T-helper 1 cell (primary cell): Measurements from ENCODE around the gene ZNF275.
"Not testable (repeated sequence)": the region's sequence is repeated elsewhere in the genome, so short reads cannot be mapped to it uniquely, and the experiment has no call there.

Experiments used
- DNase-seq, 5 donors: peaks; one replicate each; pipeline ENCODE4 v3.0.0-alpha.2; 2012 to 2020
- total RNA-seq, 4 donors: gene quantifications; one replicate each; lab custom pipeline; 2026; lab: John Stamatoyannopoulos, UW

ZNF275 gene, protein sequence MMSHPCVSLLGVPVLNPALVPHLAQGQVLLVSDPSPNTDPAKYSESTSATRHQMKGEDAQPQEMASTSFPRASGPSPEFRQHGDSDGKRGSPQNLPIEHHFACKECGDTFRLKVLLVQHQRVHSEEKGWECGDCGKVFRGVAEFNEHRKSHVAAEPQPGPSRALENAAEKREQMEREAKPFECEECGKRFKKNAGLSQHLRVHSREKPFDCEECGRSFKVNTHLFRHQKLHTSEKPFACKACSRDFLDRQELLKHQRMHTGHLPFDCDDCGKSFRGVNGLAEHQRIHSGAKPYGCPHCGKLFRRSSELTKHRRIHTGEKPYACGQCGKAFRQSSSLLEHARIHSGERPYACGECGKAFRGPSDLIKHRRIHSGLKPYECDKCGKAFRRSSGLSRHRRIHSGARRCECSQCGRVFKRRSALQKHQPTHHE
- total RNA-seq, result 13.7 to 20.7 (median 17.8) reads per million in 4 donors

DNA sequence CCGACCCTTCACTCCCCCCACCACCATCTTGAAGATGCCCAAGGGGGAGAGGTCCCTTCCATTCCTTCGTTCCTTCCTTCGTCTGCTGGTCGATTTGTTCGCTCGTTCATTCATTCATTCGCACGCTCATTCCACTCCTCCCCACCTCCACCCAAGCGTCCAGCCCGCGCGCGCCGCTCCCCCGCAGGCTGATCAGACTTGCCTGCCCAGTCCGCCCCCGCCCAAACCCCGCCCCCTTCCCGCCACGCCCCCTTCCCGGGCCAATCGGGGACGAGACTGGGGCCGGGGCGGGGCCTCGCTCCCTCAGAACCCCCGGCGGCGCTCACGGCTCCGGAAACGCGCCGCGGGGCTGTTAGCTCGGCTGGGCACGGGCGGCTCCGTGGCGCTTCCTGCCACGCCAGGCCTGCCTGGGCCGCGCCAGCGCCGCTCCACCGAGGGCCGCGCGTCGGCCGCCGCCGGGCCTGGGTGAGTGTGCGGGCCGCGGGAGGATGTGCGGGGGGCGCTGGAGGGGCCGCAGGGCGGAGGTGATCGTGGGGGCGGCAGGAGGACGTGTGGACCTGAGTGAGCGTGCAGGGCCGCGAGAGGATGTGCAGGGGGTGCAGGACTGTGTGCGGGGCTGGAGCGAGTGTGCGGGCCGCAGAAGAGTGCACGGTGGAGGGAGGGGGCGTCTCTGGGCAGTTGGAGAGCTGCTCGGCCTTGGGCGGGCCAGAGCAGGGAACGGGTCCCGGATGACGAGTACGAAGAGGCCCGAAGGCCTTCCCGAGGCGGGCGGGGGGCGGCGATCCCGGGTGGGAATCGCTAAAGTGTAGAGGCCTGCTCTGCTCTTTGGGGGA is at the start of gene ZNF275:
ZNF275 (plus strand) TSS at position 333 of the 833 bp plus-strand sequence. CDS start 2,527 bp downstream, outside the sequence.
- peak; percentile 65 to 85 (median 70) for DNase-seq

DNA sequence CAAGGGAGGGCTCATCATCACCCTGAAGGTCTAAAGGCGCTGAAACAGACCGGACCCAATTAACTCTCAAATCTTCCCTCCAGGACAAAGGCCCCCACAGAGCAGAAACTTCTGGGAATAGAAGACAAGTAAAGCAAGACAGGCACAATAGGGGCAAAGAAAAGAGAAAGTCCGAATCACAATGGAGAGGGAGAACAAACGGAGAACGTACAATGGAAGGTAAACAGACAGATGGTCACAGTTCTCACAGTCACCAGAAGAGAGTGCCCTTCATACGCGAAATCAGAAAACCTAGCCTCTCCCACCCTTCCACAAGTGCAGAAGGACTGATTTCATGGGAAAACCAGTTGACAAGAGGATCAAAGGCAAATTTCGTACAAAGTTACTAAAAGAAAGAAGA is 48.3 kb upstream of the ZNF275 start:
- not testable (repeated sequence) for DNase-seq

DNA sequence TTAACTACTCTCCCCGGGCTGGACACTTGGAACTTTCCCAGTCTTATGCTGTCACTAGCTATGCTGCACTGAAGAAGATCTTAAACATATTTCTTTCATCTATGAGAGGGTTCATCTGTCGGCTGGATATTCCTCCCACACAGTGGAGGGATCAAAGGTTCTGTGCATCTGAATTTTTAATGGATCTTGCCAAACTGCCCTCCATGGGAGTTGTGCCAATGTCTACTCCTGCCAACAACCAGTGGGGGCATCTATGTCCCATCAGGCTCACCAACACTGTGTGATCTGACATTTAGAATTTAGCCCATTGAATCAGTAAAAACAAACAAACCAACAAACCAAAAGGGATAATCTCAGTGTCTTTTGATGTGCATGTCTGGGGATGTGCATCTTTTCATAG is 45.1 kb upstream of the ZNF275 start:
- DNase-seq, result not testable (repeated sequence)

DNA sequence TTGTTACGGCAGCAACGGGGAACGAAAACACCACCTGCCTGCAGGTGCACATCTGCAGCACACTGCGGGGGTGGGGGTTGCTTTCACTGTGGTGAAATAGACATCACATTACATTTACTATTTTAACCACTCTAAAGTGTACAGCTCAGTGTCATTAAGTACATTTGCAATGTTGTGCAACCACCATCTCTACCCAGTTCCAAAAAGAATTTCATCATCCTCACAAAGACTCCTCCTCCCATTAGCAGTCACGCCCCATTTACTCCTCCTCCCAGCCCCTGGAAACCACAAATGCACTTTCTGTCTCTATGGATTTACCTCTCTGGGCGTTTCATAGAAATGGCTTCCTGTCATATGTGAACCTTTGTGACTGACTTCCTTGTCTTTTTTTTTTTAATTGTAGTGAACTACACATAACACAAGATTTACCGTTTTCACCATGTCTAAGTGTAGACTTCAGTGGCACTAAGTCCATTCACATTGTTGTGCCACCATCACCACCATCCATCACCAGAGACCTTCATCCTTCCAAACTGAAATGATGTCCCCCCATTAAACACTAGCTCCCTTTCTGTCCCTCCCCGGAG is 40.4 kb upstream of the ZNF275 start:
- not testable (repeated sequence) for DNase-seq

DNA sequence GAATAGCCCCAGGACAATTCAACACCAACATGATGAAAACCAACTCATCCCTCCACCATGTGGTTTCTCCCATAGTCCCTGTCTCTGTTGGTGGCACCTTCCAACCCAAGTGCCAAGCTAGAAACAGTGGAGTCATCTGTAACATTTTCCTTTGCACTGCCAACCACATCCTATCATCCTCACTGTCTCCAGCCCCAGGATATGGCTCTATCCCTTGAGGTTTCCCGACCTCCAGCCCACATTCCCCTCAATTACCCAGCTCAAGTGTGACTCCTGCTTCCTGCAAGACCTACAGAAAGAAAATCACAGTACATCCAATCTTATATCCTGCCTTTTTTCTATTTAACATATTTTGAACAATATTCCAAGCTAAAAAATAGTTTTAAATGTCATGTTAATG is 36.6 kb upstream of the ZNF275 start:
- no peak for DNase-seq

DNA sequence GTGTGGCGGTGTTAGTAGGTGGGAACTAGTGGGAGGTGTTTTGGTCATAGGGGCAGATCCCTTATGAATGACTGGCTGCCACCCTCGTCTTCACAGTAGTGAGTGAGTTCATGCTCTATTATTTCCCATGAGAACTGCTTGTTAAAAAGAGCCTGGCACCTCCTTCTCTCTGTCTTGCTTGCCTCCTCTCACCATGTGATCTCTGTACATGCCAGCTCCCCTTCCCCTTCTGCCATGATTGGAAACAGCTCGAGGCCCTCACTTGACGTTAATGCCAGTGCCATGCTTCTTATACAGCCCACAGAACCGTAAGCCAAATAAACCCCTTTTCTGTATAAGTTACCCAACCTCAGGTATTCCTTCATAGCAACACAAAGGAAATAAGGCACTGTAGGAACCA is 34.1 kb upstream of the ZNF275 start:
- no peak for DNase-seq

DNA sequence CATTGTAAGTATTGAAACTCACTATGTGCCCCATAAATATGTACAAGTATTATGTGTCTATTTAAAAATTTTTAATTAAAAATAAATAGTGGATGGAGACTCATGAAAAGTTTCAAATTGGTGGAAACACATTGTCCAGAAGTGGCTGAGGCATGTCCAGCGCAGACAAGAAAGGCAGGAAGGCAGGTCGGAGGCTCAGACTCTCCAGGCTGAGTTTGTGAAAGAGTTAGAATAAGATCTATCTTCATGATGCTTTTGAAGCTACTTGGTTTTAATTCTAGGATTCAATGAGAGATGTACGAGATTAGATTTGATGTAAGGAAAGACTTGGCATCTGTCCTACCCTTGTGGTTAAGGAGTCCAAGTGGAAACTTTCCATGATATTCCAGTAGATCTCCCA is 32.2 kb upstream of the ZNF275 start:
- no peak for DNase-seq

DNA sequence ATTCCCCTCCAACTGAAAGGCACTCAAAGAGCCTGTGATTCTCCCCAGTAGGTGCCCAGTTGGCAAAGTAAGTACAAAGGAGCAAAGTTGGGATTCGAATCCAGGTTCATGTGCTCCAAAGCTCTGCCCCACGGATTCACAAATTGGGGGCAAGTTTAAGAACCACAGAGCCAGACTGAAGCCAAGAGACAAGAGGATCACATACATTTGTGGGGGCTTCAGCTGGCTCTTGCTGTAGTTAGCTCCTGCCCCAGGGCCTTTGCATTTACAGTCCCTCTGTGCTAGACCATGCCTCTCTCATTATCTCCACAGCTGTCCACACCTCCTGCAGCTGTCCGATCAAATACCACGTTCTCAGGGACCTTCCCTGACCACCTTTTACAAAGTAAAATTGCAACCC is 31.2 kb upstream of the ZNF275 start:
- no peak for DNase-seq

DNA sequence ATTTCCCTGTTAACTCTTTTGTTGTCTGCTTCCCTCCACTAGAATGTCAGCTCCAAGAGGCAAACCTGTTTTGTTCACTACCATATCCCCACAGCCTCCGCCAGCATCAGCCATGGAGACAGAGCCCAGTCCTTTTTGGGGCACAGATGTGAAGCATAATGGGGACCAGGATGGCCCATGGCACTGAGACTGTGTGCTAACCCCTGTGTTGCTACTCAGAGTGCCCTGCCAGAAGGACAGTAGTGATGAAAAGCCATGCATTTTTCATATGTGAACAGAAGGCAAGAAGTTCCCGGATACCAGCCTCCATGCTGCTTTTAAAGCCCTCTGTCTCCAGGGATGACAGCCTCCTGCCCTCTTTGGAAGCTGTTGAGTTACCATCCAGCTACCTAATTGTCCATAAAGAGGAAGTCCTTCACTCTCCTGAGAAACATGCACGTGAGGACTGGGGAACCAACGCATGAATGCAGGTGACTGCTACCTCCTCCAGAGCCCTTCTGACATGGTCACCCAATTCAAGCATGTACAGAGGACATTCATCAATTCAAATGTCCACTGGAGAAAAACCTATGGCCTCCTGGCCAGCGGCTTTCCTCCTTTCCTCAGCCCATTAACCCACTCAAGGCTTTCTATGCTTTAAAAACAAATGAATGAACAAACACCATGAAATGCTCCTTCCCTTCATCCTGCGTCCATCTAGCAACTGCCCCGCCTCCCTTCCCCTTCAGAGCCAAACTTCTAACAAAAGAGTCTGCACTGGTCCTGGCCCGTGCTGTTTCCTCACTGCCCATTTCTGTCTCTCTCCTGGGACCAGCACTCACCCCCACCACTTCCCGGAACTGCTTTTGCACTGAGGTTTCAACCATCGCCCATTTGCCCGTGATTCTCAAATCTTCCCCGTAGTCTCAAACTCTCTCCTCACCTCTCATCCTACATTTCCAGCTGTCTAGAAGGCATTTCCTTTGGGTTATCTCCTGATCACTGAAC is 30.4 kb upstream of the ZNF275 start:
- DNase-seq, result no peak

DNA sequence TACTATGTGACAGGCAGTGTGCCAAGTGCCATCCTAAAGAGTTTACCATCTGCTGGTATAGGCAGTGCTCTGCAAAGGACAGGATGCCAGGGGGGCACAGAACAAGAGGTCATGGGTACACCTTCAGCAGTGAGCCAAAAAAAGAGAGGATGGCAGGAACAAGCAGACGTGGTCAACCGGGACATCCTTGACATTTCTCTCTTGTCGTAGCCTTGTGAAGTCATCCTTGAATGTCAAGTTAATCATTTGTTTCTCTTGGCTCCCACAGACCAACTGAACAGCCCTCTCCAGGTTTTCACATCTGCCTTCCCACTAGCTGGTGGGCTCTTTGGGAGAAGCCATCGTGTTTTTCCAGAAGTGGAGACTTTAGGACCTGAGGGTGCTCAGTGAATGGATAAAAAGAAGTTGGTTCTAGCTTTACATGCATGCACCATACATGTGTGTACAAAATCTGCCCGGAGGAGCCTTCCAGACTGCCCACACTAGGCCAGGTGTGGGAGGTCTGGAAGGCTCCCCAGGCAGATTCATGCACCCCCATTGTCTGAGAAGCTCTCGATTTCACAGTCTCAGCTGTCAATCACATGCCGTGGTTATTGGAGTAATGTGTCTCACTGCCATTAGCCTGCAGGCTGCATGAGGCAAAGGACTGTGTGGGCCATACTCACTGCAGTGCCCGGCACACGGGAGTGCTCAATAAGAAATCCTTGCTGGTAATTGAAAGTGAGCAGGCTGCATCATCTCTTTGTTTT is 28.8 kb upstream of the ZNF275 start:
- DNase-seq, result no peak

DNA sequence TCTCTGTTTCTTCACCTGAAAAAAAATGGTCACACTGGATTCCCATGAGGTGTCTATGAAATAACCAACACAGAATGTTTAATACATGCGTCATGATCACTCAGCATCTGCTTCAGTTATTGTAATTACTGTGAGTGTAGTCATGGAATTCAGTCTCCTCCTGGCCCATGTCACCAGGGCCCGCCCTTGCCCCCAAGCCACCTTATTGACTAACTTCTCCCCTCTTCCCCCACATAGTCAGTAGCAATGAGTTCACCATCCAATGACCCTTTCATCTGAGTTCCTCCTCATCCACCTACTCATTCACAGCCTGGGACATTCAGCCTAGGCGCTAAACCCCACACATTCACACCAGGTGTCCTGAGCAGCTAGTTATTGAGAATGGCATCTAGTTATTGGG is 28.0 kb upstream of the ZNF275 start:
- DNase-seq, result no peak

DNA sequence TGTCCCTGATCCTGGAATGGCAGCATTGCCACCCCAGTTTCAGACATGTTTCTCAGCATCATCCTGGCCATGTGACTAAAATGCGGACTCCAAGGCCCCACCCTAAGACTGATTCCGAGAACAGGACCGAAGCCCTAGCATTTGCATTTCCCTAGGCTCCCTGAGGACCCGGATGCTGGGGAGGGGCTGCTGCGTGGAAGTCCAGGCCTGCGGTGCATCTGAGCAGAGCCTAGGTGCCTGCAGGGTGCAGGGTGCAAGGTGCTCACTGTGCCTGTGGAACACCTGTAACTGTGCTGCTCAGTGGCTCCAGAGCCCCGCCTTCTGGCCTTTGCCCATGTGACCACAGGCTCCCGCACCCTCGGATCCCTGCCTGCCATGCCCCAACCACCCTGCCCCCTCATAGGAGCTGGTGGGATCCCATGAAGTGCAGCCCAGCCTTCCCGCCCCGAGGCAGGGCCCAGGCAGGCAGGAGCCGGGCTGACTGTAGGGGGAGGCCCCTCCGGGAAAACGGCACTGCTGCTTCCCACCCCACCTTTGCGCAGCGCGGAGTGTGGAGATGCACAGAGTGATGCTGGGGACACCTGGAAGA is 27.3 kb upstream of the ZNF275 start:
- DNase-seq, result no peak

DNA sequence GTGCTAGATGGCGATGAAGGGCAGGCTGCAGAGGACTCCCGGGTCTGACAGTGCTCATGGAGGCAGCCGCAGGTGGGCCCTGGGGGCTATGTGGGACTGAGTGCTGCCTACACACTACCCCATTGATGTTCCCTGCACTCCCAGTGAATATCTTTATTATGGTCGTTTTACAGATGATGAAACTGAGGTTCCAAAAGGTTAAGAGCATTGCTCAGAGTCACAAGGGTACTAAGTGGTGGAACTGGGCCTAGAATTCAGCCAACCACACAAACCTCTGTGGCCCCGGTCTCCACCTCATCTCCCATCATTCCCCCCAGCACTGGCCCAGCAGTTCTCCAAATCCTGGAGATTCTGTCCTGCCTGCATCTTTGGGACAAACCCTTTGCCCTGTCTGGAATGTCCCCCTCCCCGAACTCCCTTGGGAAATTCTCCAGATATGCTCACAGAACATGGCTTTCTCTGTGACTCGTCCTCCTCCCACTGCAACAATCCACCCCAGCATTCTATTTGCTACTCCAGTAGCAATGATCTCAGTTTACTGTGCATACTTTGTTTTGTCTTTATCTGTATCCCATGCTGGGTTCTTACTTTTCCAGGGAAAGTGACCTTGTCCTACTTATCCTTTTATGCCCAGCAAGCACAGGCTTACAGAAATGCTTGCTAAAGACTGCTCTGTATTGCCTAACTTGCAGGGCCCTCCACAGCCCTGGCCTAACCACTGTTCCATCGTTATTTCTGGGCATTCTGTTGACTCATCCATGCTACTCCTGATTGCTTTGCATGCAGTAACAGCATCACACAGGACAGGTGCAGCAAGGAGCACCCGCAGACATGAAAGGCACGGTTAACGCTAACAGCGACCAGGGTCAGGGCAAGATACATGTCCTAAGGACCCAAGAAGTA is 26.4 kb upstream of the ZNF275 start:
- DNase-seq, result no peak

DNA sequence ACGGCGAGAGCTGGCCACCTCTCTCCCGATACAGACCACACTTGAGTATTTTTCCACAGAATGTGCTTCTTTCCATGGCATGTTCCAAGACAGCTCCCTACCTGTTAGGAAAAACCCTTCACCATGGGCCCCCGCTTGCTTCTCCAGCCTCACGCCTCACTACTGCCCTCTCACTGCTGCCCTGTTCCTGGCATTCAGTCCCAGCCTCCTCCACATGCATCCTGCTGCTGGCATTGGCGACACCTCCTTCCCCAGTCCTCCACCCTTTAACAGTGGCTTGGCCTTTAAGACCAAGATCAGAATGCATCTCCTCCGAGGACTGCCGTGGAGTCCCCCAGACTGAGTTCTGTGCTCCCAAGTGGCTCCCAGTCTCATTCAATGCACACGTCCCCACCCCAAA is 23.1 kb upstream of the ZNF275 start:
- DNase-seq, result no peak

DNA sequence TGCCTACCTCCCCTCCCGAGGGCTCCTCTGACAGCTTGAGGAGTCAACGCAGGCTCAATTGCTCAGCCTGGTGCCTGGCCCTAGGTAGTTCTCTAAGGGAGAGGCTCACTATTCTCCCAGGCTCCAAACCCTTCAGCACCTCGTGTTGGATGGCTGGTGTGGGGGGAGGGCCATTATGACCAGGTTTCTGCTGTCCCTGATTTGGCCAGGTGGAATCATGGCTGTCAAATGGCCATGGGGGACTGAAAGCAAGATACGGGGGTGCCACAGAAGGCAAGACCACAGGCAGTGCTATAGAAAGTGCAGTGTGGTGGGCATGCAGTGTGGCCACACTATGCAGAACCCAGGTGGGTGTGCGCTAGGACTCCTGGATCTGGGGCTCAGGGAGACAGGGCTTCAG is 21.9 kb upstream of the ZNF275 start:
- no peak for DNase-seq

DNA sequence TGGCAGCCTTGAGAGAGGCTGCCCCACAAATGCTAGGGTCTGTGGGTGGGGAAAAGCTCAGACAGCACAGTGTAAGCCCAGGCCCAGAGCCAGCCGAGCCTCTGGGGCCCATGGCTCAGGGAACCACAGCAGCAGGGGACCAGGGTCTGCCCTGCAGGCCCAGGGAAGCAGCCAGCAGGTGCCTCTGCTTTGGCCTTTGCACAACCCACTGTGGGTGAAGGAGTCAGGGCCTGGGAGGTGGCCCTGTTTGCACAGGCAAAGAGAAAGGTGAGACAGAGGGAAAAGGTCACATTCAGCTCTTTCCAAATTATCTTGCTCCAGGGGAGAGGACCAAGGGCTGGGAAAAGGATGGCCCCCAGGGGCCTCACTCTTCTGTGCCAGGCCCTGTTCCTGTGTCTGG is 21.1 kb upstream of the ZNF275 start:
- DNase-seq, result no peak

DNA sequence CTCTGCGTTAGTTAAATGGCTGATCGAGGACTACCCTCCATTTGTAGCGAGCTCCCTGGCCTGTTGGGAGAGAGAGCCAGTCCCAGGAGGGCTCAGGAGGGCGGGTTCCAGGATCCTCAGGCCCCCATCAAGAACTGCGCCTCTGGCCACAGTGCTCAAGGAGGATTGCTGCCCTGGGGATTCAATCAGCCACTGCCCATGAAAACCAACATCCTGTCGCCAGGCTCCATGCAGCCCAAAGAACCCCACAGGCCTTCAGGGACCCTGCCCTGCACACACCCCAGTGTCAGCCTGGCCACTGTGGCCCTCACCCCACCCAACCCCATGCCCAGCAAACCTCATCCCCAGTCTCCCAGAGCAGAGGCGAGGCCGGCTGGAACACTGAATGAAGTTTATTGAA is 16.6 kb upstream of the ZNF275 start:
- DNase-seq, result no peak

DNA sequence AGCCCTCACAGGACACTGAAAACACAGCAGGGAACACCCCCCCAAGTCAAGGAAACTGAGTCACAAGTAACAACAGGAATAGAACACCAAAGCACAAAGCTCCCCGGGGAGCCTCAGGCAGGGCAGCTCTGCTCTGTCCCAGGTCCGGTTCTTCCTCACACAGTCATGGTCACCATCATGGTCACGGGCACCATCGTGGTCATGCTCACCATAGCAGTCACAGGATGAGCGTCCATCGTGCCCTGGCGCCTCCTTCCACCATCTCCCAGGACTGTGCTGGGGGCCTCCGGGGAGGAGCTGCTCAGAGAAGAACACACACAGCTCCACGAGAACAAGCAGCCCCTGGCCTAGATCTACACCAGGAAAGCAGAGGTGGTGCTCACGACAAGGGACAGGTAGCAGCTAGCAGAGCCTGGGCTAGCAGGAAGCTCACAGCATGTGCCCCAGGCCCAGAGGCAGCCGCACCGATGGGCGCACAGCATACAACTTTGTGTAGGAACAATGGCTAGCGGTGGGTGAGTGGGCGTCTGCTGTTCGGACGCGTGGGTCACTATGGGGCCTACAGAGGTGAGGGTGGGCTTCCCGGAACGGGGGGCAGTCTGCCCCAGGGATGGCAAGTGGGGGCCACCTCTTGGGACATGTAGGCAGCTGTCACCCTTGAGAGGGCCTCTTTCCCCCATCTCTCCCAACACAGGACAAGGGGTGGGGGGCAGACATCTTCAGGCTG is 15.8 kb upstream of the ZNF275 start:
- no peak for DNase-seq

DNA sequence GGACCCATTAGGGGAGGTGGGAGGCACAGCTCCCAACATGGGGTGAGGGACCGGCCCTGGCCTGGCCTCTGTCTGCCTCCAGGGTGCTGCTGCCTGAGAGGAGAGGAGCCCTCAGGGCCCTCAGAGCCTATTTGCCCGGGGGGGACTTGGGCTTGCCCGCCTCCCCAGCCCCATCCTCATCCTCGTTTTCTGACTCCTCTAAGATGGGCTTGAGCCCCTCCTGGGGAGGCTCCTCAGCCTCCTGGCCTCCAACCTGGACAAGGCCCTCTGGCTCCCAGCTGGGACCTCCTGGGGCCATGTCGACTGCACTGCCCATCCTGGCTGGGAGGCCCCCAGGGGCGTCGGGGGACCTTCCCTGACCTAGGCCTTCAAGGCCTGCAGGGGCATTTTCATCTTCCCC is 15.1 kb upstream of the ZNF275 start:
- no peak for DNase-seq
